ENCODE data around the gene TMEM114.

- TF ChIP-seq POLR2AphosphoS5 (IDR thresholded peaks at IDR 0.05; ENCODE audit: low read depth) (no peak), CTCF (IDR thresholded peaks at IDR 0.05; ENCODE audit: insufficient read depth, low read length) (no peak), GABPA (IDR thresholded peaks at IDR 0.05; ENCODE audit: low read depth) (no peak)
These were observed 8.3 kb downstream of the TMEM114 start for GRCh38 chr16:8581831-8582580.
